ENCODE measurements around the gene BANP.
"Not testable (repeated sequence)": the region's sequence is repeated elsewhere in the genome, so short reads cannot be mapped to it uniquely, and the experiment has no call there.

Gene BANP

GRCh38 chr16:88121391-88121790 is 170.2 kb downstream of the BANP start:
- not testable (repeated sequence) for H2AFZ ChIP-seq (ENCODE audit: low read length, unreplicated experiment); H3K27ac ChIP-seq (ENCODE audit: low read depth, low read length); H3K36me3 ChIP-seq (ENCODE audit: insufficient read depth, low read length)

GRCh38 chr16:88121886-88122580 is 170.8 kb downstream of the BANP start:
- H2AFZ ChIP-seq (ENCODE audit: low read length, unreplicated experiment), result no peak overlapping the region
- H3K27ac ChIP-seq (ENCODE audit: low read depth, low read length), result no peak overlapping the region
- peaks cover 9% of the 10 kb centered on the region for H3K4me1 ChIP-seq (ENCODE audit: control insufficient read depth, insufficient read depth, low read length, unreplicated experiment)
- H3K79me2 ChIP-seq (ENCODE audit: control insufficient read depth, insufficient read depth, low read length, unreplicated experiment), result no peaks in the 10 kb centered on the region
- no peaks in the 10 kb centered on the region for H3K27me3 ChIP-seq (ENCODE audit: insufficient read depth, low read length)
- H3K36me3 ChIP-seq (ENCODE audit: insufficient read depth, low read length), result no peaks in the 10 kb centered on the region
- H3K4me3 ChIP-seq (ENCODE audit: low read depth, low read length), result no peak overlapping the region

More at GRCh38 chr16:88121391-88121790, 170.2 kb downstream of the BANP start:
- not testable (repeated sequence) for H3K79me2 ChIP-seq (ENCODE audit: control insufficient read depth, insufficient read depth, low read length, unreplicated experiment); H3K4me3 ChIP-seq (ENCODE audit: low read depth, low read length); H3K4me1 ChIP-seq (ENCODE audit: control insufficient read depth, insufficient read depth, low read length, unreplicated experiment); H3K27me3 ChIP-seq (ENCODE audit: insufficient read depth, low read length)
